K562 (cell line): ENCODE results near the gene LRRC71. TPM values are rescaled to one million over a fixed set of nuclear protein-coding genes. Genes with fewer than 3 reads are reported as not detected.

Experiments used
- ATF7 ChIP-seq: fragments of 450-650 bp; IDR thresholded peaks from 2 replicates; pipeline ENCODE4 v1.7.1; 2014; ENCODE audit warnings: mild to moderate bottlenecking, moderate library complexity
- CREBBP ChIP-seq: IDR thresholded peaks from one replicate; pipeline ENCODE4 v1.6.1; 2012; ENCODE audit warnings: low read depth, mild to moderate bottlenecking, control low read depth, inconsistent platforms, low read length
- DEAF1 ChIP-seq: fragments of 450-650 bp; formaldehyde crosslinking; IDR thresholded peaks from 2 replicates; pipeline ENCODE4 v1.4.0; 2020; ENCODE audit warnings: mild to moderate bottlenecking, moderate library complexity
- EGR1 ChIP-seq: fragments of 450-650 bp; conservative IDR thresholded peaks from 2 replicates; pipeline ENCODE4 v1.6.1; 2017; ENCODE audit warnings: mild to moderate bottlenecking
- HINFP ChIP-seq: fragments of 450-650 bp; conservative IDR thresholded peaks from 2 replicates; pipeline ENCODE4 v1.6.1; 2016; ENCODE audit warnings: missing genetic modification characterization, low read depth, mild to moderate bottlenecking, control low read depth, missing compliant biosample characterization
- MXI1 ChIP-seq: IDR thresholded peaks from 2 replicates; pipeline ENCODE4 v1.6.1; 2011; ENCODE audit warnings: low read depth, mild to moderate bottlenecking, improper control_type of control experiment, low read length
- NR2C2 ChIP-seq, 2 experiments: fragments of 200-800 bp in 1 of 2; sonication (Bioruptor generic) in 1 of 2; sonication (generic) in 1 of 2; formaldehyde crosslinking in 1 of 2; IDR thresholded peaks; 2 replicates each; pipeline versions ENCODE4 v1.6.1 to v1.8.0; 2016 to 2022; ENCODE audit warnings: mild to moderate bottlenecking in 1 of 2, missing compliant biosample characterization in 1 of 2, missing genetic modification characterization in 1 of 2, missing genetic modification reagents in 1 of 2
- NRF1 ChIP-seq, 2 experiments: fragments of 450-650 bp; IDR thresholded peaks in 1 of 2; conservative IDR thresholded peaks in 1 of 2; 2 replicates each; pipeline ENCODE4 v1.6.1; 2014; ENCODE audit warnings: mild to moderate bottlenecking in 2 of 2
- PCBP1 ChIP-seq: fragments of 200-400 bp; formaldehyde crosslinking; IDR thresholded peaks from 2 replicates; pipeline ENCODE4 v1.6.1; 2018; ENCODE audit warnings: mild to moderate bottlenecking, low read depth, low read length; ENCODE audit not compliant: poor library complexity, severe bottlenecking
- PRPF4 ChIP-seq: fragments of 200-400 bp; formaldehyde crosslinking; IDR thresholded peaks from one replicate; pipeline ENCODE4 v1.6.1; 2017; ENCODE audit warnings: low read length, low read depth, mild to moderate bottlenecking; ENCODE audit not compliant: insufficient read depth, poor library complexity, severe bottlenecking
- TBL1XR1 ChIP-seq, 2 experiments: IDR thresholded peaks; 2 replicates each; pipeline ENCODE4 v1.6.1; 2012; ENCODE audit warnings: improper control_type of control experiment in 2 of 2, low read length in 2 of 2, mild to moderate bottlenecking in 1 of 2
- ZMIZ1 ChIP-seq, 2 experiments: fragments of 150-350 bp in 1 of 2; IDR thresholded peaks; 2 replicates each; pipeline ENCODE4 v1.6.1; 2012 to 2016; ENCODE audit warnings: low read depth in 2 of 2, low read length in 2 of 2, mild to moderate bottlenecking in 1 of 2, moderate library complexity in 1 of 2
- ZNF384 ChIP-seq: IDR thresholded peaks from 2 replicates; pipeline ENCODE4 v1.6.1; 2012; ENCODE audit warnings: low read depth, low read length, improper control_type of control experiment
- ZNF79 ChIP-seq: fragments of 250-450 bp; sonication (Bioruptor Pico); IDR thresholded peaks from 2 replicates; pipeline ENCODE4 v1.4.0; 2020; ENCODE audit warnings: low read depth, mild to moderate bottlenecking, moderate library complexity
- polyA plus RNA-seq, 8 experiments: library from polyadenylated mRNA; depleted of rRNA in 4 of 8; stranded (reverse) in 5 of 8; unstranded in 3 of 8; fragments of >200 nt; fragmentation: Nextera tagmentation in 2 of 8; fragmentation: Illumina TruSeq in 1 of 8; extraction: Ambion mirVana in 2 of 8; extraction: Trizol in 1 of 8; gene quantifications; 2 replicates each; pipeline versions ENCODE4 v1.2.1 to v1.2.3, GENCODE V29; 2011 to 2014; ENCODE audit warnings: inconsistent platforms in 1 of 8, missing spikeins in 1 of 8
- total RNA-seq, 7 experiments: library from RNA; depleted of rRNA in 6 of 7; stranded (reverse); fragments of >200 nt in 6 of 7; fragmentation: Illumina TruSeq in 2 of 7; extraction: Trizol in 2 of 7; gene quantifications; 2 replicates each; pipeline versions ENCODE4 v1.2.1 to v1.2.3, GENCODE V29; 2011 to 2021; ENCODE audit warnings: low replicate concordance in 1 of 7

LRRC71 gene
- total and polyA plus RNA-seq, 9 of the 15 experiments (the other 6 are each of a cell fraction or from before 2014, with no cell fraction given): 0.06 to 1.2 (median 0.51) TPM; not detected in 1

- TF ChIP-seq DEAF1 (peak; percentile 65), CREBBP (no peak), NRF1 (conservative IDR thresholded peaks at IDR 0.05 in 1 of 2, IDR thresholded peaks at IDR 0.05 in 1 of 2) (peak; percentile 41 to 42; a peak in 2 of 4 replicates), ATF7 (peak; percentile 63), PCBP1 (no peak), EGR1 (peak; percentile 82), MXI1 (0 out of 2 replicates have a peak, but pooled peaks have one; percentile 42), PRPF4 (no peak), TBL1XR1 (IDR thresholded peaks at IDR 0.05; ENCODE audit: low read length in 2 of 2) (peak in 1 of 2 experiments; percentile 31; a peak in 1 of 4 replicates), NR2C2 (CRISPR knock-in tag; IDR thresholded peaks at IDR 0.05) (no peak), NR2C2 (tag; IDR thresholded peaks at IDR 0.05) (no peak), ZNF384 (peak; percentile 91), ZMIZ1 (IDR thresholded peaks at IDR 0.05; ENCODE audit: low read depth in 2 of 2, low read length in 2 of 2) (0 out of 4 replicates have a peak, but pooled peaks of 1 of the 2 experiments have one; percentile 49), HINFP (tag) (no peak), ZNF79 (CRISPR knock-in tag) (no peak)
These were observed 28.0 kb upstream of the LRRC71 start (continued) for GRCh38 chr1:156892190-156893047.
